NCI-H2227 (cell line): ENCODE results near the gene RAB37.

Source experiments
- DNase-seq: peaks from one replicate; lab custom pipeline; 2025; ENCODE audit not compliant: unreplicated experiment; lab: John Stamatoyannopoulos, UW

Gene RAB37

GRCh38 chr17:74744714-74745547, 7.9 kb downstream of the RAB37 start:
- peak; percentile 68 for DNase-seq

GRCh38 chr17:74745548-74746177, 8.6 kb downstream of the RAB37 start:
- DNase-seq = no peak

GRCh38 chr17:74746376-74746775, 9.3 kb downstream of the RAB37 start:
- no peak for DNase-seq

- no peak for DNase-seq
Observed at GRCh38 chr17:74746922-74747321, 9.9 kb downstream of the RAB37 start.

GRCh38 chr17:74748279-74748528, 11.1 kb downstream of the RAB37 start:
- DNase-seq = no peak

- DNase-seq = peak; percentile 97
Observed at GRCh38 chr17:74748529-74749278, 11.6 kb downstream of the RAB37 start, which contains the start of gene NHERF1. NHERF1 (plus strand) TSS chr17:74748628; CDS start chr17:74748847, 219 bp downstream.

- DNase-seq = peak; percentile 50
Observed at GRCh38 chr17:74749279-74750038, 12.4 kb downstream of the RAB37 start.

GRCh38 chr17:74750039-74750326, 12.9 kb downstream of the RAB37 start:
- DNase-seq = no peak

GRCh38 chr17:74750327-74751069, 13.4 kb downstream of the RAB37 start:
- no peak for DNase-seq

GRCh38 chr17:74752415-74752814, 15.4 kb downstream of the RAB37 start:
- no peak for DNase-seq

GRCh38 chr17:74752822-74753401, 15.9 kb downstream of the RAB37 start:
- DNase-seq = no peak

GRCh38 chr17:74754832-74755231, 17.8 kb downstream of the RAB37 start:
- no peak for DNase-seq

GRCh38 chr17:74755533-74755932, 18.5 kb downstream of the RAB37 start:
- DNase-seq = no peak

- no peak for DNase-seq
Observed at GRCh38 chr17:74756891-74757290, 19.8 kb downstream of the RAB37 start.

- DNase-seq = no peak
Observed at GRCh38 chr17:74757502-74757901, 20.4 kb downstream of the RAB37 start.

GRCh38 chr17:74757931-74758847, 21.1 kb downstream of the RAB37 start:
- DNase-seq = no peak

- no peak for DNase-seq
Observed at GRCh38 chr17:74758848-74759168, 21.8 kb downstream of the RAB37 start.

- no peak for DNase-seq
Observed at GRCh38 chr17:74759243-74759801, 22.3 kb downstream of the RAB37 start.

GRCh38 chr17:74759941-74760340, 22.9 kb downstream of the RAB37 start:
- no peak for DNase-seq
